NCI-H2171 (cell line): ENCODE data around the gene PBX2.
A peak's percentile ranks its signal among the peaks of the same experiment; 100 is the strongest.
"Not testable (repeated sequence)": the region's sequence is repeated elsewhere in the genome, so short reads cannot be mapped to it uniquely, and the experiment has no call there.

Source experiments
- DNase-seq: peaks from one replicate; lab custom pipeline; 2025; lab: John Stamatoyannopoulos, UW

PBX2 gene

GRCh38 chr6:32186151-32186840 lies 3.7 kb downstream of the PBX2 start:
- DNase-seq, result not testable (repeated sequence)

GRCh38 chr6:32185681-32186131 lies 4.3 kb downstream of the PBX2 start:
- DNase-seq, result not testable (repeated sequence)

GRCh38 chr6:32184084-32184640 lies 5.8 kb downstream of the PBX2 start, which contains the start of gene AGER:
Gene AGER, minus strand, starts transcription at chr6:32184253. Its CDS starts 31 bp downstream, at chr6:32184222.
- DNase-seq, result no peak

GRCh38 chr6:32183483-32184083 lies 6.4 kb downstream of the PBX2 start:
- DNase-seq, result no peak

- no peak for DNase-seq
These were observed 7.0 kb downstream of the PBX2 start for GRCh38 chr6:32183030-32183429.

- DNase-seq, result no peak
These were observed 7.4 kb downstream of the PBX2 start for GRCh38 chr6:32182555-32182981.

GRCh38 chr6:32181915-32182529 lies 8.0 kb downstream of the PBX2 start:
- DNase-seq, result no peak

GRCh38 chr6:32181148-32181702 lies 8.8 kb downstream of the PBX2 start:
- DNase-seq, result no peak

- DNase-seq, result no peak
These were observed 10.1 kb downstream of the PBX2 start for GRCh38 chr6:32179766-32180405.

- no peak for DNase-seq
These were observed 11.2 kb downstream of the PBX2 start for GRCh38 chr6:32178547-32179440.

GRCh38 chr6:32177788-32178546 lies 12.0 kb downstream of the PBX2 start, which contains the start of gene RNF5:
Gene RNF5, plus strand, starts transcription at chr6:32178405. Its CDS starts 107 bp downstream, at chr6:32178512.
- DNase-seq, result peak; percentile 99

- peak; percentile 64 for DNase-seq
These were observed 12.7 kb downstream of the PBX2 start for GRCh38 chr6:32177183-32177787.

- DNase-seq, result no peak
These were observed 13.4 kb downstream of the PBX2 start for GRCh38 chr6:32176476-32177182.

- peak; percentile 93 for DNase-seq
These were observed 14.1 kb downstream of the PBX2 start, which contains the start of gene AGPAT1 for GRCh38 chr6:32175711-32176475. Gene AGPAT1, minus strand, starts transcription at chr6:32176084. Its CDS starts 4,588 bp downstream, at chr6:32171496.

- no peak for DNase-seq
These were observed 14.7 kb downstream of the PBX2 start for GRCh38 chr6:32175322-32175710.

GRCh38 chr6:32174416-32174815 lies 15.6 kb downstream of the PBX2 start:
- no peak for DNase-seq

GRCh38 chr6:32173051-32173727 lies 16.8 kb downstream of the PBX2 start:
- no peak for DNase-seq
